Measurements from ENCODE around the gene SRPRB. TPM values are rescaled to one million over a fixed set of nuclear protein-coding genes. Genes with fewer than 3 reads are reported as not detected.

Gene SRPRB
- total and polyA plus RNA-seq, 9 donors = 6.2 to 59.7 (median 35.1) TPM

GRCh38 chr3:133843634-133844033, 38.0 kb downstream of the SRPRB start:
- WGBS, 3 donors = 64 to 75% (median 72%) methylated on average over 7 of the region's 7 CpGs
- Histone ChIP-seq H3K4me3 (no peak overlapping the region), H3K27ac (no peak overlapping the region), H3K36me3 (no peaks in the 10 kb centered on the region), H3K9me3 (no peaks in the 10 kb centered on the region), H3K27me3 (no peaks in the 10 kb centered on the region), H3K4me1 (ENCODE audit: insufficient read depth) (no peaks in the 10 kb centered on the region)
- no peak for DNase-seq
- intact Hi-C loops (cut with DNase I) = no loop called here
- TF ChIP-seq CTCF (IDR thresholded peaks at IDR 0.05) = no peak
- TF ChIP-seq EP300 (IDR thresholded peaks at IDR 0.05) = no peak
- TF ChIP-seq POLR2A (IDR thresholded peaks at IDR 0.05) = no peak

DNA sequence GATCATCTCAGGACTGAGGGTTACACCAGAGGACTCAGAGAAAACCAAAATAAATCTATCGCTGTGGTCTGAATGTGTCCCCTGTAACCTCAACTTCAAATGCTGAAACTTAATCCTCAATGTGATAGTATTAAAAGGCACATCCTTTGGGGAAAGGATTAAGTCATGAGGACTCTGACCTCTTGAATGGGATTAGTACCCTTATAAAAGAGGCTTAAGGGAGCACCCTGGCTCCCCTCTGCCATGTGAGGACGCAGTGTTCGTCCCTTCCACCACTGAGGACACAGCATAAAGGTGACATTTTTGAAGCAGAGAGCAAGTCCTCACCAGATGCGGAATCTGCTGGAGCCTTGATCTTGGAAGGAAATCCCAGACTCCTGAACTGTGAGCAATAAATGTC, 39.5 kb downstream of the SRPRB start:
- H3K9me3 ChIP-seq = no peaks in the 10 kb centered on the region
- H3K27ac ChIP-seq = no peak overlapping the region
- no peaks in the 10 kb centered on the region for H3K27me3 ChIP-seq
- no peak for DNase-seq
- intact Hi-C loops (cut with DNase I) = no loop called here
- 93 to 97% (median 95%) methylated on average over 4 of the region's 4 CpGs for WGBS, 3 donors
- no peaks in the 10 kb centered on the region for H3K4me1 ChIP-seq (ENCODE audit: insufficient read depth)
- no peak for TF ChIP-seq EP300 (IDR thresholded peaks at IDR 0.05)
- no peak overlapping the region for H3K4me3 ChIP-seq
- no peaks in the 10 kb centered on the region for H3K36me3 ChIP-seq

DNA sequence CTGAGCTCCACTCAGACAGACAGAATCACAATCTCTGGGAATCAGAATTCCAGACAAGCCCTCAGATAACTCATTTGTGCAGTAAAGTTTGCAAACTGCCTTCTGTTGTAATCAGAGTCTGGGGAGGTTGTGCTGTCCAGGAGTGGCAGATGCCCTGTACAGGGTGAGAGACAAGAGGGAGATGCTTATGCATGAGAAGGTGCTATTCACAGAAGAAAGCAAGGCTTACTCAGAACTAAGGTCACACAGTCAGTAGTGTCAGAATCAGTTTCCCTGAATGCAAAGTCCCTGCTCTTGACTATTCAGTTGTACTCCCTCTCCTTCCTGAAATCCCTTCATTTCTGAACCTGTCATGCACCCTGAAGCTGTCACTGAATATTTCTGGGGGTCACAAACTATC, 43.7 kb downstream of the SRPRB start:
- TF ChIP-seq EP300 (IDR thresholded peaks at IDR 0.05) = no peak
- TF ChIP-seq POLR2A (IDR thresholded peaks at IDR 0.05) = no peak
- TF ChIP-seq CTCF (IDR thresholded peaks at IDR 0.05) = no peak
- intact Hi-C loops (cut with DNase I) = no loop called here
- no peaks in the 10 kb centered on the region for H3K36me3 ChIP-seq
- no peak overlapping the region for H3K4me3 ChIP-seq
- no peaks in the 10 kb centered on the region for H3K4me1 ChIP-seq (ENCODE audit: insufficient read depth)
- H3K27me3 ChIP-seq = no peaks in the 10 kb centered on the region
- DNase-seq = no peak
- H3K9me3 ChIP-seq = no peaks in the 10 kb centered on the region
- H3K27ac ChIP-seq = no peak overlapping the region

GRCh38 chr3:133850034-133850433, 44.4 kb downstream of the SRPRB start:
- Histone ChIP-seq H3K9me3 (no peaks in the 10 kb centered on the region), H3K27me3 (no peaks in the 10 kb centered on the region), H3K27ac (no peak overlapping the region), H3K4me3 (no peak overlapping the region), H3K4me1 (ENCODE audit: insufficient read depth) (no peaks in the 10 kb centered on the region), H3K36me3 (no peaks in the 10 kb centered on the region)
- no peak for TF ChIP-seq EP300 (IDR thresholded peaks at IDR 0.05)
- TF ChIP-seq POLR2A (IDR thresholded peaks at IDR 0.05) = no peak
- TF ChIP-seq CTCF (IDR thresholded peaks at IDR 0.05) = no peak
- WGBS, 3 donors = 97 to 100% (median 97%) methylated on average over 1 of the region's 1 CpG
- DNase-seq = no peak
- intact Hi-C loops (cut with DNase I) = no loop called here

GRCh38 chr3:133851266-133851906, 45.8 kb downstream of the SRPRB start:
- 73 to 77% (median 76%) methylated on average over 5 of the region's 5 CpGs for WGBS, 3 donors
- Histone ChIP-seq H3K27ac (no peak overlapping the region), H3K4me1 (ENCODE audit: insufficient read depth) (no peaks in the 10 kb centered on the region), H3K9me3 (no peaks in the 10 kb centered on the region), H3K36me3 (no peaks in the 10 kb centered on the region), H3K27me3 (no peaks in the 10 kb centered on the region), H3K4me3 (no peak overlapping the region)
- intact Hi-C loops (cut with DNase I) = no loop called here
- TF ChIP-seq CTCF (IDR thresholded peaks at IDR 0.05) (no peak), EP300 (IDR thresholded peaks at IDR 0.05) (no peak), POLR2A (IDR thresholded peaks at IDR 0.05) (no peak)
- no peak for DNase-seq
